GM04503 (cell line): ENCODE results near the gene ACO1.

ENCODE experiments used
- DNase-seq: peaks from one replicate; pipeline ENCODE4 v3.0.0-alpha.2; 2012; ENCODE audit warnings: low read depth

Gene ACO1

DNA sequence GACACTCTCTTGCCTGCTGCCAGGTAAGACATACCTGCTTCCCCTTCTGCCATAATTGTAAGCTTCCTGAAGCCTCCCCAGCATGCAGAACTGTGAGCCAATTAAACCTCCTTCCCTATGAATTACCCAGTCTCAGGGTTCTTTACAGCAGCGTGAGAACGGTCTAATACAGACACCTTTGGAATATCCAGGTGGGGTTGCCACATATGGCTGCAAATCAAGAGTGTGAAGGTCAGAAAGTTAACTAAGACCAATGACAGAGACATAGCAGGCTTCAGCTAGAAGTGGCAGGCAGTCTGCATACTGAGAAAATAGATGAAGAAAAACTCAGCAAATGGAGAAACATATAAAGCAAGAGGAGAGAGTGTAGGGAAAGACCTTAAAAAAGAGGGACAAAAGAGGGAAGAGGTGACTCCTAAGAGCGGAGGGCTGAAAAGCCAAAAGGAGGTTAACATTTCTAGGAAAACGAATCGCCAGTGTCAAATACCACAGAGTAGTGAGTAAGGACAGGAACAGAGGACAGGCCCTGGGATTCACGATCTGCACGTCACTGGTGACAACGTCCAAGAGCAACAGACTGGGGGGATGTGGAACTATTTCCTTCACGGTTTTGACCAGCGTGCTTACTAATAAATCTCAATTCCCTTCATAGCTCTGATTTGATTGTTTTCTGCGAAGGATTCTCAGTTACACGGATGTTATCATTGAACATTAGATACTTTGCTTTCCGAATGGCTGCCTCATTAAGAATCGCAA is 1.7 kb upstream of the ACO1 start:
- no peak for DNase-seq

DNA sequence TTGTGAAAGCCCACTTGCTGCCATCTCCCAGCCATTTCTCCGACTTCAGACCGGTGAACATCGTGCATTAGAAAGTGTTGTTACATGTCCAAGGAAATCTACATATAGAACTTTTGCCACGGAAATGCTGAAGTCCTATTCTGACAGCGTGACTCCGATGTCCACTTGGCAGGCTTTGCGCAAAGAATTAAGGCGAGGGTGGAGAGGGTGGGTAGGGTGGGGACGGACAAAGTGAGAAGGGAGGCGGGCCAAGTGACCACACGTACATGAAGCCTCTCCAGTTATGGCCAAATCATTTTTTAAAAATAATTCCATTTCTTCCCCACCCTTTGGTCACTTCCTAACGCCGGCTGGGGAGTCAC is 460 bp upstream of the ACO1 start:
- DNase-seq: no peak

DNA sequence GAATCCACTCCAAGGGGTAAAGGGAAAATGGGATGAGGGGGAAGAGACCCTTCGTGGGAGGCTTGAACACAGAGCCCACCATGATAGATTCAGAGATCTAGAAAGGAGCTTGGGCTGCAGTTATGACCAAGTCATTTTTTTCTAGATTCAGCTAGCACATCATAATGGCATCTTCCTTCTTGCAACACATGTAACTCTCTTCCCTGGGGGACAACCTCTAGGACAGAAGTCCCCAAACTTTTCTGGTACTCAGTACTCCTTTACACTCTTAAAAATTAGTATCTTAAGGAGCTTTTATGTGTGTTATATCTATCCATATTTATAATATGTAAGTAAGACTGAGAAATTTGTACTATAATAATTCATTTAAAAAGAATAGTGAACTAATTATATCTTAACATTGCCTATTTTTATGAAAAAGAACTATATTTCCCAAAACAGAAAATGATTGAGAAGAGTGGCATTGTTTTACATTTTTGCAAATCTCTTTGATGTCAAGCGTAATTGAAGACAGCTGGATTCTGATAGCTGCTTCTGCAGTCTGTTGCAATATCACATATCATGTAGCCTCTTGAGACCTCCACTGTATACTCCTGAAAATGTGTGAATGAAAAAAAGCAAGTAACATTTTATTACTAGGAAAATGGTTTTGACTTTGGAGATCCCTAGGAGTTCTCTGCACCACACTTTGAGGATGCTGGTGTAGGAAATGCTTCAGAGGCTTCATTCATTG is 875 bp downstream of the ACO1 start:
- no peak for DNase-seq

DNA sequence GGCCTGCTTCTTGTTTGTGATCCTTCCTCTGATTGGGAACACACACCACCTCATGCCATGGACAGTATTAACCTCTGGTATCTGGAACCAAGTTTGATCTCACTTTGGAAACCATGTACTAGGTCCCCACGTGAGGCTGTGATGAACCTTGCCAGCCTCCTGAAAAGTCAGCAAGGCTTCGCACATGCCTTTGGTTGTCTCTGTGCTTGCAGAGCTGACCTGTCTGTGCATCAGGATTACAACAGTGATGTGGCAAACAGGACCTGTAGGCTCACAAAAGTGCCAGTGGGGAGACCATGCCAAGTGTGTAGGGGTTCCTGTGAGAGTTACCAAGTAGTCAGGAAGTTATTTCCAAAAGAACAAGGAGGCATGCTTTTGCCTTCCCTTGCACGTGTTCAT is 1.4 kb downstream of the ACO1 start:
- no peak for DNase-seq

DNA sequence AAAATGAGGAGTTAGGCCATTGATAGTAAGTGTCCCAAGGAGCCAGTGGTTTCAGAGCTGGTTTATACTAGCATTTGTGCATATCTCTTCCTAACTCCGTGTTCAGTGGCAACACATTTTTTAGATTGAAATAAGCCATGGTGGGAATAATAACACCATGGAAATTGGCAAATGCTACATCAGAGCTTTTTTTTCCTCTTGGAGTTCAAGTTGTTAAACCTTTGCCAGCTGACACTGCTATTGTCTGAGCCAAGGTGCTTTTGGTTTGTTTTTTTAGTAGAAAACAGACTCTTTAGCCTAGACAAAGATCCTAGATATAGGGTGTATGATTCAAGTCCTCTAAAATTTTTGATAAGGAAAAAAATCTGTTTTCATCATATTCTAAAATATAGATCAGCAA is 2.8 kb downstream of the ACO1 start:
- no peak for DNase-seq

DNA sequence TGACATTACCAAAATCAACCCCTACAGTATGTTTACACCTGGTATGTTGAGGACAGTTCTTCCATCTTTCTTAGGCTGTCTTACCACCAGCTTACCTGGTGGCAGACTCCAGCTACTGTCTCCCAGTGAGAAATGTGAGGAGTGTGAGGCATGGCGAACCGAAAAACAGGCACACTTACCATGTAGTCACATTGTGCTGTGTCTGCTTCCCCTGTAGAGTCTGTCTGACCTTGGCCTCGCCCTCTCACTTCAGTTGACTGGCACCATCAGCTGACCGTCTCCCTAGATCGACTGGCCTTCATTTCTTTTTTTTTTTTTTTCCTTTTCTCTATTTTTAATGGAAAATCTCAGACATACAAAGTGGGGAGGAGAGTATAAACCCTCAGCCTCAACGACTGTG is 4.9 kb downstream of the ACO1 start:
- DNase-seq: no peak

DNA sequence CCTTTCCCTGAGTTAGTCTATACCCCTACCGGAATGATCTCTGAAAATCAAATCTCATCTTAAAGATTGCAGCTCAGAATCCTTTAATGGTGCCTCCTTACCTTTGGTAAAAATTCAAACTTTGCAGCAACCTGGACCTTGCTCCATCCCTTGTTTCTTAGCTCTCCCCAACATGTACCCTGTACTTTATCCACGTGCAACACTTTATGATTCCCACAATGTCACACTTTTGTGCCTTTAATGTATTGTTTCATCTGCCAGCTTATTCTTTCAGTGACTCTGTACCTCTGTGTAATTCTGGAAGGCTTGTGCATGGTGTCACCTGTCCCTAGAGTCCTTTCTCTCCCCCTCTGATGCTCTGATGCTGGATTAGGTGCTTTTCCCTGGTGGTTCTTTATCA is 9.5 kb downstream of the ACO1 start:
- DNase-seq: no peak

DNA sequence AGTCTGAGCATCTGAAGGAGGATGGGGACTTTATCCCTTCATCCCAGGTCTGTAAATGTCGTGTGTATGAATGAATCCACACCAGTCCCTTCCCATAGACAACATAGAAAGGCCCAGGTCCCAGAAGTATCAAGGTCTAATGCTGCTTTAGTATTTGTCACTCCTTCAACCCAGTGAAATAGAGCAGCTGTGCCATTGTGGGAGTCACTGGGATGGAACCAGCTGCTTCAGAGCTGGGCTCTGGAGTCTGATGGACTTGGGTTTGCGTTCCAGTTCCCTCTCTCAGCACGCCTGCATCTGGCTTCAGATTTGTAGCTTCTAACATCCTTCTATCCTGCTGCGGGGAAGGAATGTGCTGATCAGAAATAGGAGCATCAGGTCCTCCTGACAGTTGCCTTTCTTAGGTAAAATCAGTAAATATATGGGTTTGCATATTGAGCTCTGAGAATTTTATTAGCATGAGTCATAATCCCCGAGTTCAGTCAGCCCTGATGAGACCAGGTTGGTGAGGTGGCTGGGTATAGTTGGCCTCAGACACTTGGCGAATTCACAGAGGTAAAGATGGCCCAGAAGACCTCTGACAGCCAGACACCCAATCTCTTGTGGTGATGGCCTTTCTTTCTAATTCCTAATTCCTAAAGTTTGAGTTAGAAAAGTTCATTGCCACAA is 10.1 kb downstream of the ACO1 start:
- no peak for DNase-seq

DNA sequence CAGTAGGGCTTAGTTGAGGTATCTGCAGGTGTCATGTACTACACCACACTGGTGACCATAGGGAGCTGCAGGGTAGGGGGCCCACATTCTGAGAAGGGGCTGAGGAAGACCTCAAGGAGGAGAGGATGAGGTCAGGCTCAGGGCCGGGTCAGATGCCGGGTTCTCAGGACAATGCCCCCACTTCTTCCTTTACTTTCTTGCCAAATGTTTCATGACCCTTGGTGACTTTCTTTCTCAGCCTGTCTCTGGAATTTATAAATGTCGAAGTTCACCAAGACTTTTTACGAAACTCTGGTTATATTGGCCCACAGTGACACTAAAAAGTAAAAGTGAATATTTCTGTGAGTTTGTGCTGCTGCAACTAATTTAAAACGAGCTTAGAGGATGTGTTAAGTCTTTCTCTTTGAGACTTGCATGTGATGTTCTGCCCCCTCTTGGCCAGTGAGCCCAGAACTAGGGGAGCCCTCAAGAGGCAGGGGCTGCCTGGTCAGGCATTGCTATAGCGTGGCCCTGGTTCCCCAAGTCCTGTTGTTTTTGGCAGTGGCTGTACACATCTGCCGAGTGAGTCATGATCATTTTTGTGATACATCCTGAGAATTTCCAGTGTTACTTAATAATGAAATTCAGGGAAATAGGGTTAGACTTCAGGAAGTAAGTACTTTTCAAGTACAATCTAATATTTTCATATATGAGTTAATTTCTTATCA is 11.2 kb downstream of the ACO1 start:
- DNase-seq: peak; percentile 74

DNA sequence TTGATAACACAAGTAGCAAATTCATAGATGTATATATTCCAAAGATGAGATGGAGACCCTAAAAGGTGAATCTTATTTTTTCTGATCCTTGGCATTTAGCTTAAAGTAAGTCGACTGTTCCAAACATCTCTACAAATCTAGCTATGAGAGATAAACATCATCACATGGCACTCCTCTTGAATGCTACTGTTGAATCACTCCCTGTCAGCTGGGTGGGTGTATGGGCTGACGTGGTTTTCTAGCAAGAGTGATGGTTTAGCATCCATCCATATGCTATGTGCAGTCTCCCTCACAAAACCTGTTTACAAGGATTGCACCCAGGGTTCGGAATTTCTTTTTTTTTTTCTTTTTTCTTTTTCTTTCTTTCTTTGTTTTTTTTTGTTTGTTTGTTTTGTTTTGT is 13.8 kb downstream of the ACO1 start:
- DNase-seq: no peak

DNA sequence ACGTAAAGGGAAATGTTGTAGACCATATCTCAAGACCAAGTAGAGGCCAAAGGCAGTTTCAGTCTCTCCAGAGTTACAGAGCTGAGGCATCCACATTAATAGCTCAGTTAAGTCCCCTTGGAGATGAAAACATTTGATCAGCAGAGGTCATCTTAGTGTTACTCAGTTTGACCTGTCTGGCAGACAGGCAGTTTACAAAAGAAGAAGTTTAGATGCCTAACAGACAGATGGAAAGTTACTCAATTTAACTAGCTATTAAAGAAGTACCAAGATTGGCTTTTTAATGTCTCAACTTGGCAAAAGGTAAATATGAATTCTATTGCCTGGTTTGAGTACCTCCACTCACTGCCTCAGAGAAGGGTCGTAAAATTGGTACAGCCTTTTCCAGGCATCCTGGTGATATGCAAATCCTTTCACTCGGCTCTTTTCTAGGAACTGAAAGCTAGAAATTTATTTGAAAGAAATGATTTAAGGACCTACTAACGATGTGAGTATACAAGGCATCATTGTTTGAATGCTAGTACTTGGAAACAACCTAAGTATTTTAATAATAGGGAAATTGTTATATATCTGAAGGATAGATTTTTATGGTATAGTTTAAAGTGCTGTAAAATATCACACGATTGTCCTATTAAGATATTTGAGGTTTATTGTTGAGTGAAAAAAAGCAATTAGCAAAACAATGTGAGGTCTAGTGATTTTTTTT is 14.8 kb downstream of the ACO1 start:
- no peak for DNase-seq

DNA sequence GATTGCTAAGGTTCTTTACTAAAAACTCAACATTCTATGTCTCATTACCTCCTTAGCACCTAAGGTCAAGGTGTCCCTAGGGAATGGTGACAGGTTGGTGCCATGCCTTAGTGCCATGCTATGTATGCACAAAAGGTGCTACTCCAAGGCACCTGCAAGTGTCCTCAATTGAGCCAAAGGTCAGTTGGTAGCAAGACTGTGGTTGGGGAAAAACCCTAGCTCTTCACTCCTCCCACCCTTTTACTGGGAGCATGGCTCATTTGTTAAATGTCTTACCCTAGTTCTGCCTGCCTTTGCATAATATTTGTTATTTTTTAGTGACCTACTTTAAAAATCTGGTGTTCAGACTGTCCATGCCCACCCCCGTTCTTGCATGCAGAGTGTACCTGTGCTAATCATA is 17.0 kb downstream of the ACO1 start:
- DNase-seq: no peak

DNA sequence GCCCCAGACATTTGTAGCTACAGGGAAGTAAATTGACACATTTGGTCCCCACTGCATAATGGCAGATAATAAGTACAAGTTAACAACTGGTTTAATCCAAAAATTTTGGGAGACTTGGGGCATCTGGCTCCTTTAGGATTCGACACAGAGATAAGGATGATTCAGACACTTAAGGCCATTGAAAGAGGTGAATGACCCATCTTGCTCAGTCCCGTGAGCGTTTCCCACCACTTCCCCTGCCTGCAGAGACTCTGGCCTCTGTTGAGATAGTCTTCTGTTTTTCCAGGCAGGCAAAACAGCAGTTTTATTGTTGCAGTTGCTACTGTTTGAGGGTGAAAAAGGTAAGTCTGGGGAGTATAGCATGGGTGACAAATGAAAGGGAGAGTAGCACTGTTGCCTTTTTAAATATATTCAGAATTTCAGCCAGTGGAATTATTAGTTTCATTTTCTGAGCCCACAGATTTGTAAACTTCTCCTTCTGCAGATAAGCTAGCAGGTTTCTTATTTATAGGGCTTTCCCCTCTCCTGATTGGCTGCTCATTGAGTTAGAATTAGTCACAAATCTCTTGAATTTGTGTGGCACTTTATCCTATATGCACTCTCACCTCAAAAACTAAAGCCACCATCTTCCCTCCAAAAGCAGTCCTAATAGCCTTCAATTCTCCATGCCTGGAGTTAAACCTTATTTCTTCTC is 19.3 kb downstream of the ACO1 start:
- DNase-seq: no peak

DNA sequence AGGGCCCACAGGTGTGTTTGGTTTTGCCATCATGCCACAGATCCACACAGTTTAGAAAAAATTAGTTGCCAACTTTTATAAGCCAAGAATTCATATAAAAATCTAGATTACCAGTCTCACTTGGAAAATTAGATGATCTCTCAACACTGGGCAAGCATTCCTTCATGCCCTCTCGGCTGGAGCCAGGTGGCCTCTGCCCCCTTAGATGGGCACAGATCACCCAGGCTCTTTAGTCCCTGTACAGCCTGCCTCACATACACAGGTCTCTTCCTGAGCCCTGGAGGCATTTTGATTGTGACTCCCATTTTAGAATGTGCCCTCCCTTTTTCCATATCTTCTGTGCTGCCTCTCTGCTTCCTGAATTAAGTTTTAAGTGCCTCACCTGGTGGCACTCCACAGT is 20.0 kb downstream of the ACO1 start:
- no peak for DNase-seq

DNA sequence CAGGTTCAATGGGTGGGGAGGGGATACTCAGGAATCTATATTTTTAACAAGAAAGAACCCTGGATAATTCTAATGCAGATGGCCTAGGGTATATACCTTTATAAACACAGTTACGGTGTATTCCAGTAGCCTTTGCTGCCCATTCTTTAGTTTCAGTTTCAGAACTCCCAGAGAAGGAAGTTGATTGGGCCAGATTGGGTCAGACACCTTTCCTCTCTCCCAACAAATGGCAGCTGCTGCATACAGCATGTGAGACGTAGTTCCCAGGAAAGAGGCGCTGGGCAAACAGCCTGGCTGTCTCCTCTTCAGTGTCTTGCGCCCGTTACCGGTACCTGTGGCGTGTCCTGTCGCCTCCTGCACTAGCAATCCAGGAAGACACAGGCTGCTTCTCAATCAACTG is 20.4 kb downstream of the ACO1 start:
- no peak for DNase-seq

DNA sequence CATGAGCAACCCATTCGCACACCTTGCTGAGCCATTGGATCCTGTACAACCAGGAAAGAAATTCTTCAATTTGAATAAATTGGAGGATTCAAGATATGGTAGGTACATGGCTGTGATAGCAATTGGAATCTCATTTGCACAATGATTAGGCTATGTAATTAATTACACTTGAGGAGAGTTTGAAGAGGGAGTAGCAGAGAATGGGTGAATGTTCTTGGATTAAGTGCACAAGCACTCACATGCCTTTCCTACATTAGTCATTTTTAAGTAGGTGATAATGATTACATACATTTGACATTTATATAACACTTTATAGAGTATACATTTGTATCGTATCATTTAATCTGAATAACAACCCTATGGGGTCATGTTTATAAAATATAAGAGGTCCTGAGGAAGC is 21.1 kb downstream of the ACO1 start:
- no peak for DNase-seq

DNA sequence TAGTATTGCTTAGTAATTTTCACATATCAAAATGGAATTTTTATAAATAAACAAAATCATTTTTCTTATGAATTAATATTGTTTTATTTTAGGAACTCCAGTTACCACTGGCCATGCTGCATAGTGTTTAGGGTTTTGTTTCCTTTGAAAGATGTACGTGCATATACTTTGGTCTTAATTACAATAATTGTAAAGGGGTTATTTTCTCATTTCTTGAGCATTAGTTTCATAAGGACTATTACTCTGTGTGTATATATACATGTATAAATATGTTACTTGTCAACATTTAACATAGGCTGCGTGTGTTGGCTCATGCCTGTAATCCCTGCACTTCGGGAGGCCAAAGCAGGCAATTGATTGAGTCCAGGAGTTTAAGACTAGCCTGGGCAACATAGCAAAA is 21.6 kb downstream of the ACO1 start:
- DNase-seq: no peak

DNA sequence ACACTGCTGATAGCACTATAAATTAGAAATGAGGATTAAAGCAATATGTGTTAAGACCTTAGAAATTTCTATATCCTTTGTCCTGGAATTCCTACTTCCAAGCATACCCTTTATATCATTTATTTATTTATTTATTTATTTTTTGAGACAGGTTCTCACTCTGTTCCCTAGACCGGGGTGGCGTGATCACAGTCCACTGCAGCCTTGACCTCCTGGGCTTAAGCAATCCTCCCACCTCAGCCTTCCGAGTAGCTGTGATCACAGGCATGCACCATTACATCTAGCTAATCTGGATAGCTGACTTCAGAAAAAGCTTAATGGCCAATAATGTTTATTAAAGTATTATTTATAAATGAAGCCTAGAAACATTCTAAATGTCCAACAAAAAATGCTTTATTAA is 27.3 kb downstream of the ACO1 start:
- DNase-seq: no peak

DNA sequence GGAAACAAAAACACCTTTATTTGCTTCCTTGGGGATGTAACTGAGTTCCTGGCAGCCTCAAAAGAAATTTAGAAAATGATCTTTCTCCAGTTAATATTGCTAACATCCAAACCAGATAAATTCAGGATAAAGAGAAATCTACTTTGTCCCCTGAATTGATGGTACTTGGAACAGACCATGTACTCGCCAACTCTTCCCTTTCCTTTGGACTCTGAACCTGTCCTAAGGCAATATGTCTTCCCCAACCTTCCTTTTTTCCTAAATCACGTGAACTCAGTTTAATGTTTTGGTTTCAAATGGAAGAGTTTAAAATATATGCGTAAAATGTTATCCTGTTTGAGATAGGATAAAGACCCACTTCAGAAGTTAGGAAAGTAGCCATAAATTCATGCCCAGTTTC is 28.0 kb downstream of the ACO1 start:
- DNase-seq: no peak

DNA sequence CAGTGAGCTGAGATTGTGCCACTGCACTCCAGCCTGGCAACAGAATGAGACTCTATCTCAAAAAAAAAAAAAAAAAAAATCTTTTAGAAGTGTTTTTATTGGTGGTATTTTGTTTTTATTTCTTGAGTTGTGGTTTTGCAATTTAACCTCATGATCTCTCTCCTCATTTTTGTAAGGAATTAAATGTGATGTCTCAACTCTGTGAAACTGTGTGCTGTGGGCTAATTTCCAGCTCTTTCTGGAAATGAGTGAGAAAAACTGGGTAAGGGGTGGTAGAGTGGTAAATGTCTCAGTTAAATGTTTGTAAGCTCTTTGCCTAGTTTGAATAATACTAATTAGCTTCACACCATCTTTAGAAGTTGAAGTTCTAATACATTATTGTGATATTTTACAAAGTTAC is 29.0 kb downstream of the ACO1 start:
- no peak for DNase-seq

DNA sequence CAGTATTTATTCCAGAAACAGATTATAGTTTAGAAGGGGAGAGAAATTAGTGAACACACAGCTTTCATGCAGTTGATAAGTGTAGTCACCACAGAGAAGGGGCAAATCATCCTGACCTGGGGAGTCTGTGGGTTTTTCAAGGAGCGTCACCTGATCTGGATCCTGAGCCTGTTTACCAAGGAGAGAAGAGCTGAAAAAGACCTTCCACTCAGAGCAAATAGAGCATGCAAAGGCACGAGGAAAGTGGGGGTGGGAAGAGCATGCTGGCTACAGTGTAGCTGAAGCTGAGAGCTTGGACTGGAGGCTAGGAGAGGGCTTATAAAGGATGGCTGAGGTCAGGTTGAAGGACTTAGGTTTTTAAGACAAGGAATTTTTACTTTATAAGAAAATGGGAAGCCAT is 30.4 kb downstream of the ACO1 start:
- no peak for DNase-seq

DNA sequence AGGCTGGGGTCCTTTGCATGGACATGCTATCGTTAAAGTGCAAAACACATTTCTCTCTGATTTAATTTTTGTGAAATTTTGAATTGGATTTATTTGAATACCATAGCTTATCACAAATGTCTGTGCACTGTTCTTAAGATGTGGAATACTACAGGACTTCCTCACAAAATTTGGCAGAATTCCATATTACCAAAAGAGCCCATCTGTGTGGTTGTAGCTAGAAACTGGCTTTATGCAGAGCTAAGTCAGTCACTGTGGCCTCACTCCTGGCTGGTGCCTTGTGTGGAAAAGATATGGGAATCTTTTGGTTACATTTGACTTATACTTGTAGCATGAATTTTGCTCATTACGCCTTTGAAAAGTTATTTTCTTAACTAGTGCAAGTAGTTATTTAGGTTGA is 35.5 kb downstream of the ACO1 start:
- no peak for DNase-seq
